PC-3 (cell line): ENCODE data around the gene RIMBP3C.

Experiments used
- EZH2 ChIP-seq: fragments of 300-600 bp; sonication (generic); IDR thresholded peaks from one replicate; pipeline ENCODE4 v1.6.1; 2017; ENCODE audit warnings: antibody characterized with exemption, mild to moderate bottlenecking, low read length; ENCODE audit not compliant: unreplicated experiment
- EZH2phosphoT487 ChIP-seq: fragments of 300-600 bp; sonication (generic); IDR thresholded peaks from 2 replicates; pipeline ENCODE4 v1.6.1; 2018; ENCODE audit warnings: mild to moderate bottlenecking, antibody characterized with exemption, low read length, borderline replicate concordance
- TF ChIP-seq, protein P1 (sequence below): fragments of 300-600 bp; sonication (generic); conservative IDR thresholded peaks from 2 replicates; pipeline ENCODE4 v1.5.1; 2017; ENCODE audit warnings: antibody characterized with exemption, low read depth, mild to moderate bottlenecking, low read length

DNA sequence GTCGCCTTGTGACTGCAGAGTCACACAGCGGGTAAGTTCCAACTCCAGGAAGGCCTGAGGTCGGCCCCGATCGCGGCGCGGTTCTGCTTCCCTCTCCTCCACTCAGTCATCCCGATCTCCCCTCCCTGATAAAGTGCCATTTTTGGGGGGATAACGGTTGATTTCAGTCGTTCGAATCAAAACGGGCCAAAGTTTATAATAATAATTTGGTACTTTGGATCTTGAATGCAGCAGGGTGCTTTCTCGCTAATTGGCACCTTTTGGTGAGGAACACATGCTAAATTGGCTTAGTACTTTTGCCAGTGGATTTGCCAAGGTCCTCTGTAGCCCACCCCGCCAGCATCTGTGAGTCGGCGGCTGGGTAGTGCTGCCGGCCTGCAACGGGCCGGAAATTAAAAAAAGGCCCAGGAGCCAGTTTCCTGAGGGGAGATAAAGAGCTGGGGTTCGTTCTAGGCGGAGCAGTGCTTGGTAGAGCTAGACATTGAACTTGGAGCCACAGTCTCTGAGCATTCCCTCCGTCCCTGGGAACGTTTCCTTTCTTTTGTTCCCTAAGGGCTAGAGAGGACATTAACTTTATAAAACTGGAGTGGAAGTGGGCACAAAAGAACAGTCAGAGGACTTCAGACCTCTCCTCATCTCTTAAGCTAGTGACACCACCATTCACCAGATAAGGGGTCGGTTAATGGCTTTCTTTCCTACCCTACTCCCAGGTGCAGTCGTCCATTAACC is 17.2 kb upstream of the RIMBP3C start:
- TF ChIP-seq, protein P1, sequence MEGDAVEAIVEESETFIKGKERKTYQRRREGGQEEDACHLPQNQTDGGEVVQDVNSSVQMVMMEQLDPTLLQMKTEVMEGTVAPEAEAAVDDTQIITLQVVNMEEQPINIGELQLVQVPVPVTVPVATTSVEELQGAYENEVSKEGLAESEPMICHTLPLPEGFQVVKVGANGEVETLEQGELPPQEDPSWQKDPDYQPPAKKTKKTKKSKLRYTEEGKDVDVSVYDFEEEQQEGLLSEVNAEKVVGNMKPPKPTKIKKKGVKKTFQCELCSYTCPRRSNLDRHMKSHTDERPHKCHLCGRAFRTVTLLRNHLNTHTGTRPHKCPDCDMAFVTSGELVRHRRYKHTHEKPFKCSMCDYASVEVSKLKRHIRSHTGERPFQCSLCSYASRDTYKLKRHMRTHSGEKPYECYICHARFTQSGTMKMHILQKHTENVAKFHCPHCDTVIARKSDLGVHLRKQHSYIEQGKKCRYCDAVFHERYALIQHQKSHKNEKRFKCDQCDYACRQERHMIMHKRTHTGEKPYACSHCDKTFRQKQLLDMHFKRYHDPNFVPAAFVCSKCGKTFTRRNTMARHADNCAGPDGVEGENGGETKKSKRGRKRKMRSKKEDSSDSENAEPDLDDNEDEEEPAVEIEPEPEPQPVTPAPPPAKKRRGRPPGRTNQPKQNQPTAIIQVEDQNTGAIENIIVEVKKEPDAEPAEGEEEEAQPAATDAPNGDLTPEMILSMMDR, result no peak
- TF ChIP-seq EZH2phosphoT487 (no peak), EZH2 (no peak)
